BLaER1 (cell line): Measurements from ENCODE around the gene PCK1.

Source experiments
- H3K27ac ChIP-seq: shearing (Covaris generic); formaldehyde crosslinking; 2 replicates; pipeline ENCODE4 v1.8.1; 2022
- H3K27me3 ChIP-seq: shearing (Covaris generic); formaldehyde crosslinking; 2 replicates; pipeline ENCODE4 v1.8.1; 2022
- H3K36me3 ChIP-seq: shearing (Covaris generic); formaldehyde crosslinking; 2 replicates; pipeline ENCODE4 v1.8.1; 2022
- H3K4me1 ChIP-seq: shearing (Covaris generic); formaldehyde crosslinking; 2 replicates; pipeline ENCODE4 v1.8.1; 2022
- H3K4me2 ChIP-seq: shearing (Covaris generic); formaldehyde crosslinking; 2 replicates; pipeline ENCODE4 v1.8.1; 2022
- H3K4me3 ChIP-seq: shearing (Covaris generic); formaldehyde crosslinking; 2 replicates; pipeline ENCODE4 v1.8.1; 2022
- H3K9ac ChIP-seq: shearing (Covaris generic); formaldehyde crosslinking; 2 replicates; pipeline ENCODE4 v1.8.1; 2022
- H3K9me3 ChIP-seq: shearing (Covaris generic); formaldehyde crosslinking; 2 replicates; pipeline ENCODE4 v1.8.1; 2022
- H4K20me1 ChIP-seq: shearing (Covaris generic); formaldehyde crosslinking; 2 replicates; pipeline ENCODE4 v1.8.1; 2022
- Cebpa-rat ChIP-seq: shearing (Covaris generic); IDR thresholded peaks from 2 replicates; pipeline ENCODE4 v1.8.1; 2022

PCK1 gene

GRCh38 chr20:57588596-57588995 lies 27.7 kb downstream of the PCK1 start:
- no peaks in the 10 kb centered on the region for H3K27me3 ChIP-seq

GRCh38 chr20:57589123-57589727 lies 28.3 kb downstream of the PCK1 start:
- Histone ChIP-seq H3K27me3 (no peaks in the 10 kb centered on the region), H3K4me2 (no peak overlapping the region), H3K27ac (no peak overlapping the region), H3K4me3 (no peak overlapping the region), H3K9me3 (peaks cover 9% of the 10 kb centered on the region), H3K4me1 (peaks cover 32% of the 10 kb centered on the region), H3K36me3 (no peaks in the 10 kb centered on the region), H4K20me1 (no peaks in the 10 kb centered on the region), H3K9ac (no peak overlapping the region)
- TF ChIP-seq Cebpa-rat = no peak

More at GRCh38 chr20:57588596-57588995, 27.7 kb downstream of the PCK1 start:
- peaks cover 9% of the 10 kb centered on the region for H3K9me3 ChIP-seq
- H3K27ac ChIP-seq = no peak overlapping the region
- no peaks in the 10 kb centered on the region for H3K36me3 ChIP-seq
- H3K9ac ChIP-seq = no peak overlapping the region
- no peak overlapping the region for H3K4me2 ChIP-seq
- peaks cover 27% of the 10 kb centered on the region for H3K4me1 ChIP-seq
- no peak overlapping the region for H3K4me3 ChIP-seq
- no peak for TF ChIP-seq Cebpa-rat
- no peaks in the 10 kb centered on the region for H4K20me1 ChIP-seq

DNA sequence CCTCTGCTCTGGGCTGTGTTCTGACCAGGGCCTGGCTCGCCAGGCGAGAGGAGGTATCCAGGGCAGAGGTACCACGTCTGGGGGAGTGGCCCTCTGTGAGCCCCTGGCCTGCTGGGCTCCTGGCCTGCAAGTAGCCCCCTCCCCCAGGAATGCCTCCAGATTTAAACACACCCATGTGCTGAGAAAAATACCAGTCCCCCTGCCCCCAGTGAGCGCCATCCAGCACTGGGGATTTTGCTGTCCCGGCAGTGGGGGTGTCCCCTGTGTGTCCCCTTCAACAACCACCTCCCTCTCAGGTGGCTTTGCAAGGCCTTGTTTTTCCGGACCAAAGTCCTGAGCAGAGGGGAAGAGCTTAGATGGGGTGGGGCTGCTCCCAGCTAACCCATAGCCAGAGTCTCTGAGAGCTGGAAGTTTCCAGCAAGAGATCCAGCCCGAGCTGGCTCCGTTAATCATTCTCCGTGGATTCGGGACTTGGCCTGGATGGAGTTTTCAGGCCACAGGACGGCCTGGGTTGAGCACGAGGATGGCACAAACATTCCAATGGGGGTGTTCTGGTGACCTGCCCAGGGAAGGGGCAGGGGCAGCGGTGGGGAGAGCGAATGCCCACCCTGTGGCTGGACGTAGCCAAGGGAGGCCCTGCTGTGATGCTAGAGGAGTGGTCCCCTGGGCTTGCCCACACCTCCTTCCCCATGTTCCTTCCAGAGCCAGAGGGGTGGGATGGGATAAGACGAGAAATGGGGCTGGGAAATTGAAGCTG lies 29.0 kb downstream of the PCK1 start:
- H3K4me2 ChIP-seq = no peak overlapping the region
- no peak overlapping the region for H3K4me3 ChIP-seq
- peaks cover 9% of the 10 kb centered on the region for H3K9me3 ChIP-seq
- TF ChIP-seq Cebpa-rat = no peak
- no peaks in the 10 kb centered on the region for H3K27me3 ChIP-seq
- H4K20me1 ChIP-seq = no peaks in the 10 kb centered on the region
- H3K4me1 ChIP-seq = peaks cover 32% of the 10 kb centered on the region
- H3K9ac ChIP-seq = no peak overlapping the region
- H3K36me3 ChIP-seq = no peaks in the 10 kb centered on the region
- no peak overlapping the region for H3K27ac ChIP-seq

DNA sequence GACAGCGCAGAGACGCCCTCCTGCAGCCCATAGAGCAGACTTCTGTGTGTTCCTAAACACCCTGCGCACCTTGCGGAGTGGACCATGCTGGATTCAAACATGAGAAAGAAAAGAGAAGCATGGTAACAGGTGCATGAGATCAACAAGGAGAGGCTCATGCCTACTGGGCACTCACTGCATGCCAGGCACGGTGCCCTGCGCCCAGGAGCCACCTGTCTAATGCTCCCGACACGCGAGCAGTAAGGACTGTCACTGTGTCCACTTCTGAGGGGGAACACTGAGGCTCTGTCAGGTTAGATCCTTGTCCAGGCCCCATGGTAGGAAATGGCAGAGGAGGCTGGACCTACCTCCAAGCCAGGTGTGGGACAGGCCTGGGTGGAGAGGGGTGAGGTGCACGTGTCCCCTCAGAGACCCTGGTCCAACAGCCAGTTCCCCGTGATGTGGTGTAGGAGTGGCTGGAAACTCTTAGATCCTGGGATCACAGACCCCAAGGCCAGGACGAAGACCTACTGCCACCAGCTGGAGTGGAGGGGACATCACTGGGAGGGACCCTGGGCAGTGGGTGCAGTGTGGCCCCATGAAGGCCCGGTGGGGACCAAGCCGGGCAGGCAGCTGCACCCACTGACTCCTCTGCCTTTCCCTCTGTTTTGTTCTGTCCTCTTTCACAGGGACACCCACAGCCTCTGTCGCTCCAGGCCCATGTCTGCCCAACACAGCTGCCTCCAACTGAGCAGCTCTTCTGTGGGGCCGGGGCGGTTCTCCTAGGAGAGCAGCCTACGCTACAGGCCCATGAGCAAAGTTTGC lies 29.8 kb downstream of the PCK1 start:
- Histone ChIP-seq H4K20me1 (no peaks in the 10 kb centered on the region), H3K4me3 (no peak overlapping the region), H3K27me3 (no peaks in the 10 kb centered on the region), H3K27ac (no peak overlapping the region), H3K36me3 (no peaks in the 10 kb centered on the region), H3K9me3 (peaks cover 9% of the 10 kb centered on the region), H3K4me2 (no peak overlapping the region), H3K9ac (no peak overlapping the region), H3K4me1 (peaks cover 32% of the 10 kb centered on the region)
- TF ChIP-seq Cebpa-rat = no peak

DNA sequence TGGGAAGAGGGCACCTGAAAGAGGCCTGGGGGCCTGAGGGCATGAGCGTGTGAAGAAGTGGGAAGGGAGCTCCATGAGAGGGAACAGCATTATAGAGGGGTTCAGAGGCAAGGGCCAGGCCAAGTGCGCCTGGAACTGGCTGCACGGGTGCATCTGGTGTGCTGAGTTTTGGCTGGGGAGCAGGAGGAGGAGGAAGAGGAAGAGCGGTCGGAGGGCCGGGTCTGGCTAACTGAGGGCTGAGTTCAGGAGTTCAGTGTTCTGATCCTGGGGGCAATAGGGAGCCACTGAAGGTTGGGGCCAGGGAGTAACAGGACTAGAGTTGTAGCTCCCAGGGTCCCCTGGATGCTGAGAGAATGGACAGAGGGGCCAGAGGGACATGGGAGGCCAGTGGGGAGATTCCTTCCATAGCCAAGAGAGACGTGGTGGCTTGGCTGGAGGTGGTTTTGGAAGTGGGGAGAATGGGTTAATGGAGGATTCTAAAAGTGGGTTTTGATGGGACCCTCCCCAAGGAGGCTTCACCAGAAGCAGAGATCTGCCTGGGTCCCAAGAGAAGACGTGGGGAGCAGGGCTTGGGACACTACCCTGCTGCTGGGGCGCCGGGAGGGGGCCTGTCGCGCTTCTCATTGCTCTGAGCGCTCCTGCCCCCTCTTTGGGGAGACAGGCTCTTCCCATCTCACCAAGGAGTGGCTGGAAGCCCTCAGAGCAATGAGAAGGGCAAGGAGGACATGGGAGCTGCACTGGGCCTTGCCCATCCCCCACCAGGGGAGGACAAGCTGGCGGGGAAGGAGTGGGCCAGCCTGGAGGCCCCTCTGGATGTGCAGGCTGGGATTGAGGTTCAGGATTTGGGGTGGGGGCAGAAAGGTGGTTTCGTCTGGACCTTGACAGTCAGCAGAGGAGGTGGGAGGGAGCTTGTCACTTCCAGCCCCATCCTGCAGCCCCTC lies 30.6 kb downstream of the PCK1 start:
- Histone ChIP-seq H3K9ac (no peak overlapping the region), H3K9me3 (peaks cover 9% of the 10 kb centered on the region), H4K20me1 (no peaks in the 10 kb centered on the region), H3K4me3 (no peak overlapping the region), H3K4me2 (no peak overlapping the region), H3K4me1 (peaks cover 32% of the 10 kb centered on the region), H3K36me3 (no peaks in the 10 kb centered on the region), H3K27me3 (no peaks in the 10 kb centered on the region), H3K27ac (no peak overlapping the region)
- TF ChIP-seq Cebpa-rat = no peak

DNA sequence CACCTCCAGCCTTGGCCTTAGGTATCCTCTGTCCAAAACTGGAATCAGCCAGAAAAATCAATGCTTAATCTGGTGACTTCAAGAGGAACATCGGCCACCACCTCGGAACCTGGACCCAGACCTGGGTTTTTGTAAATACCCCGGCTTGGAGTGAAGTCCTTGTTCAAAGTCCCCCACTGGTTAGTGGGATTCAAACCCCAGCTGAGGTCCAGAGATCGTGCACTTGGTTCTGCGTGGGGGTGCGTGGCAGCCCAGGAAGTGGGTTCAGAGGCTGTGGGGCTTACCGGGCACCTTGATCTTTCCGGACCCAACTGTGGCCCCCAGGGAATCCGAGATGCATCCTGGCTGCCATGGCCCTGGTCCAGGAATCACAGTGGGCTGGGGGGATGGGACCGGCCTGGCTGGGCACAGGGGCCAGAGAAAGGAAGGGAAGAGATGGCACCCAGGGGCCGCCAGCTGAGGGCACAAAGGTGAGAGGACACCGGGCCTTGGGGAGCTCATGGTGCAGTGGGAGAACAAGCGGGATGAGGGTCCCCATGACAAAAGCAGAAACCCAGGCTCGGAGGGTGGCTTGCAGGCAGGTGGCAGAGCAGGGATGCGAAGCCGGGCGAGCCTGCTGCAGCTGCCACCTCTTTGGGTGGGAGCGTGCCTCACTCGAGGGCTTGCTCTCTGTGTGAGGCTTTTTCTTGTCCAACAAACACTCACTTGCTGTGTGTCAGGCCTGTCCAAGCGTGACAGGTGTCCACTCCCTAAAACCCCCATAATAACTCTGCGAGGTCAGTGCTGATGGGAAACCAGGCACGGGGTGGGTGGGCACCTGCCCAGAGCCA lies 31.6 kb downstream of the PCK1 start:
- Histone ChIP-seq H3K4me1 (peaks cover 37% of the 10 kb centered on the region), H4K20me1 (no peaks in the 10 kb centered on the region), H3K36me3 (no peaks in the 10 kb centered on the region), H3K27ac (no peak overlapping the region), H3K27me3 (no peaks in the 10 kb centered on the region), H3K4me2 (peak overlapping the region; percentile 39), H3K4me3 (no peak overlapping the region), H3K9ac (no peak overlapping the region), H3K9me3 (peaks cover 6% of the 10 kb centered on the region)
- no peak for TF ChIP-seq Cebpa-rat

DNA sequence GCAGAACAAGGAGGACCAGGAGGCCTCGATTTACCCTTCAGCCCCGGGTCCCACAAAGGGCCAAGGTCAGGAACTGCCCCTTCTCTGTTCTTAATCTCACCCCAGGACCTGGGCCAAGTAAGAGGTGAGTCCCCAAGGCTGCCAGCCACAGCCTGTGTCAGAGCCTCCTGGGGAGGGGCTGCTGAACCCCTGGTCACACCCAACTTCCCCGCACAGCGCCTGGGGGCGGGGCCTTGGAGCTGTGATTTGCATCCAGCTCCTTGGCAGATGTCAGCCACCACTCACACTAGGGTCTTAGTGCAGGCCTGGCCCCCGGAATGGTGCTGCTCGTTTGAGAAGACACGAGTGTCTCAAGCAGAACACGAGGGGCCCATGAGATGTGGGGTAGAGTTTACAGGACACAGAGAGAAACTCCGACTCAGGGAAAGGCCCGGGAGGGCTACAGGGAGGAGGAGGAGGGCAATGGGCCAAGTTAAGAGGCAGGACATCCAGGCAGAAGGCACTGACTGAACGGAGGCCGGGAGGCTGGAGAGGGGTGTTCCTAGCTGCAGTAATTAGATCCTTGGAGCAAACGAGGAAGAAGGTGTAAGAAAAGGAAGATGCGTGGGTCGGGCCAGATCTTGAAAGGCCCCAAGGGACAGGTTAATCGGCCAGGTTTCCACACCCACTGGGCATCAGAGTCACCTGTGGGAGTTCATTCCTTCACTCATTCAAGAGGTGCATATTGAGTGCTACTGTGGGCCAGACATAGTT lies 32.4 kb downstream of the PCK1 start:
- no peak for TF ChIP-seq Cebpa-rat
- no peaks in the 10 kb centered on the region for H3K9me3 ChIP-seq
- no peaks in the 10 kb centered on the region for H3K27me3 ChIP-seq
- no peak overlapping the region for H3K9ac ChIP-seq
- no peak overlapping the region for H3K4me3 ChIP-seq
- peak overlapping the region; percentile 39 for H3K4me2 ChIP-seq
- no peak overlapping the region for H3K27ac ChIP-seq
- H3K4me1 ChIP-seq = peaks cover 37% of the 10 kb centered on the region
- no peaks in the 10 kb centered on the region for H4K20me1 ChIP-seq
- no peaks in the 10 kb centered on the region for H3K36me3 ChIP-seq

GRCh38 chr20:57594092-57594951 lies 33.4 kb downstream of the PCK1 start:
- Histone ChIP-seq H3K9me3 (no peaks in the 10 kb centered on the region), H3K9ac (no peak overlapping the region), H3K4me1 (peaks cover 37% of the 10 kb centered on the region), H4K20me1 (no peaks in the 10 kb centered on the region), H3K4me3 (no peak overlapping the region), H3K27me3 (no peaks in the 10 kb centered on the region), H3K27ac (no peak overlapping the region), H3K4me2 (no peak overlapping the region), H3K36me3 (no peaks in the 10 kb centered on the region)
- no peak for TF ChIP-seq Cebpa-rat
